DMS114 treated with DMSO at 0.1 percent for 48 hours (cell line): ENCODE data around the gene SOX3.

Experiments used
- DNase-seq: peaks from one replicate; lab custom pipeline; 2025; ENCODE audit not compliant: unreplicated experiment; lab: John Stamatoyannopoulos, UW

SOX3 gene

DNA sequence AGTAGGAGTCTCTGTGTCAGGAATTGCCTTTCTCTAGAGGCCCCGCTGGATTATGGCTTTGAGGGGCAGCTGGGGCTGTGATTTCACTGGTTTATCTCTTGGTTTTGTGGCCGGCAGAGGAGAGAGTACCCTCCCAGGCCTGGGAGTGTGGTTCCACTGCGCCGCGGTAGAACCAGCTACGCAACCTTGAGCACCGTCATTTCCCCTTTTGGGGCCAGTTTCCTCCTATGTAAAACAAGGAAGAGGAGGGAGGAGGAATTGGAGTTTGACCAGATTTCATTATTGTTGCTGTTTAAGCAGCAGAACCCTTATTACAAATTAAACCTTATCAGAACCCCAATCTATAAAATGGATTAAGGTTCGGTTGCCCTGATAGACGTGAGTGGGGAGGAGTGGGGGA lies 4.4 kb downstream of the SOX3 start:
- DNase-seq: no peak

DNA sequence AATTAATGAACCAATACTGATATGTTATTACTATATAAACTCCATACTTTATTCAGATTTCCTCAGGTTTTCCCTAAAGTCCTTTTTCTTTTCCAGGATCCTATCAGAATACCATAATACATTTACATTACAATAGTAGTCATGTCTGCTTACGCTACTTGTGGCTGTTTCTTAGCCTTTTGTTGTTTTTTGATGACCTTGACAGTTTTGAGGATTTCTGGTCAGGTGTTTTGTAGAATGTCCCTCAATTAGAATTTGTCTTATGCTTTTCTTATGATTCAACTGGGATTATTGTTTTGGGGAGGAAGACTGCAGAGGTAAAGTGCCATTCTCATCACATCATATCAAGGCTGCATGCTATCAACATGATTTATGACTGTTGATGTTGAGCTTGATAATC lies 9.1 kb downstream of the SOX3 start:
- DNase-seq: no peak

GRCh38 chrX:140492066-140492994 lies 12.5 kb downstream of the SOX3 start:
- DNase-seq: no peak

- no peak for DNase-seq
Observed at GRCh38 chrX:140480765-140481164, 24.1 kb downstream of the SOX3 start.

- no peak for DNase-seq
Observed at GRCh38 chrX:140477987-140478386, 26.9 kb downstream of the SOX3 start.

DNA sequence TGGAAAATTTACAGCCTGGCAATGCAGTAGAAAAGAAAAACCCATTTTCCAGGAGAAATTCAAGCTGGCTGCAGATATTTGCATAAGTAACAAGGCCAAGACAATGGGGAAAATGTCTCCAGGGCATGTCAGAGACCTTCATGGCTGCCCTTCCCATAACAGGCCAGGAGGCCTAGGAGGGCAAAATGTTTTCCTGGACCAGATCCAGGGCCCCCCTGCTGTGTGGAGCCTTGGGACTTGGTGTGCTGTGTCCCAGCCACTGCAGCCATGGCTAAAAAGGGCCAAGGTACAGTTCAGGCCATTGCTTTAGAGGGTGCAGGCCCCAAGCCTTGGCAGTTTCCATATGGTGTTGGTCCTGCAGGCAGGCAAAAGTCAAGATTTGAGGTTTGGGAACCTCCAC lies 29.8 kb downstream of the SOX3 start:
- DNase-seq: no peak

DNA sequence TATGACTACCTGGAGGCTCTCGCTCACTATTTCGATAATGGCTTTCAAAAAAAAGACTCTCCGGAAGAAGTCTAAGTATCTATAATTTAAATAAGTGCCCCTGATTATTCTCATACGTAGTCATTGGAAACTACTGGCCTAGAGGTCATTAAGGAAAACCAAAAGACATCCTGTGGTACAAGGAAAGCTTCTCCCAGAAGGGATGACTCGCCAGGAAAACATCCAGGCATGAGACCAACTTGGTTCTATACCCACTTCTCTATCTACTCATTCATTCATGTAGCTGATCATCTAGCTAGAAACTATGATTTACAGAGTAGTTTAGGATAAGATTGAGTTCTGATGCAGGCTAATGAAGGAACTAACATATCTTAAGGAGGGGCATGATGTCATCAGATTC lies 37.7 kb downstream of the SOX3 start:
- DNase-seq: no peak
